ENCODE data around the gene AP4M1.
"Not testable (repeated sequence)": the region's sequence is repeated elsewhere in the genome, so short reads cannot be mapped to it uniquely, and the experiment has no call there.

AP4M1 gene

GRCh38 chr7:100109521-100110163 lies 8.2 kb downstream of the AP4M1 start:
- no peak for DNase-seq

GRCh38 chr7:100111156-100111555 lies 9.7 kb downstream of the AP4M1 start:
- DNase-seq: no peak

- DNase-seq: no peak
Measured at GRCh38 chr7:100111914-100112313, 10.5 kb downstream of the AP4M1 start.

- DNase-seq: no peak
Measured at GRCh38 chr7:100115026-100115425, 13.6 kb downstream of the AP4M1 start.

- DNase-seq: no peak
Measured at GRCh38 chr7:100118388-100119071, 17.1 kb downstream of the AP4M1 start.

DNA sequence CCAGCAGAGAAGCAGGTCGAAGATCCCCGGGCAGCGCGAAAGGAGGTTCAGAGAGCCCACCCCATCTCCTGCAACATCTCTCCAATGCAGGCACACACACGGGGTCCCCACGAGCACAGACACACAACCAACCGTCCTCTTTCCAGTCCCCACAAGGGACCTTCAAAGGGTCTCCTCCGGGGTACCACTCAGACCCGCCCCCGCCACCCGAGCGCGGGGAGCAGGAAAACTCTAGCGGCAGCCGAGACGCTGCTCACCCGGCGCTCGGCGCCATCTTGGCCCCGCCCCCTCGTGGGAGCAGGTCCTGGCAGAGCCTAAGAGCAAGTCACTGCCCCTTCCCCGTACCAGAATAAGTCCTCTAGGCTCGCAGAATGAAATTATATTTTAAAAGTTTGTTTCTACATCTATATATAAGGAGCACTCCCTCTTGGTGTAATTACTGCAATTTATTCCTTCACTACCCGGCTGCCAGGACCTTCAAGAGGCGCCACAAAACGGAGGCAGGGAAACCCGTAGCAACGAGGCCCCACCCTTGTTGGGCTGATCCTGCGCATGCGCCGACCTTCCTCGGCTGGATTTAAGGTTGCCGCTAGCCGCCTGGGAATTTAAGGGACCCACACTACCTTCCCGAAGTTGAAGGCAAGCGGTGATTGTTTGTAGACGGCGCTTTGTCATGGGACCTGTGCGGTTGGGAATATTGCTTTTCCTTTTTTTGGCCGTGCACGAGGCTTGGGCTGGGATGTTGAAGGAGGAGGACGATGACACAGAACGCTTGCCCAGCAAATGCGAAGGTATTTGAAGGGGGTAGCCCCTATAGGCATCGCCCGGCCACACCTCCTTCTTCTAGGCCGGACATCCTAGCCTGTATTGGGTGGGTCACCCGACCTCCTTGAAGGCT lies 17.9 kb downstream of the AP4M1 start, which contains the start of the genes CNPY4 and TAF6:
Gene CNPY4 (plus strand): TSS at position 563 of the 898 bp plus-strand sequence. CDS start 111 bp downstream, at position 674.
Gene TAF6 (minus strand): TSS at position 287 of the 898 bp plus-strand sequence. CDS start 5,149 bp downstream, outside the sequence.
- peak; percentile 97 for DNase-seq

- peak; percentile 71 for DNase-seq
Measured at GRCh38 chr7:100119970-100120732, 18.7 kb downstream of the AP4M1 start.

GRCh38 chr7:100120733-100121036 lies 19.2 kb downstream of the AP4M1 start:
- DNase-seq: peak; percentile 66

DNA sequence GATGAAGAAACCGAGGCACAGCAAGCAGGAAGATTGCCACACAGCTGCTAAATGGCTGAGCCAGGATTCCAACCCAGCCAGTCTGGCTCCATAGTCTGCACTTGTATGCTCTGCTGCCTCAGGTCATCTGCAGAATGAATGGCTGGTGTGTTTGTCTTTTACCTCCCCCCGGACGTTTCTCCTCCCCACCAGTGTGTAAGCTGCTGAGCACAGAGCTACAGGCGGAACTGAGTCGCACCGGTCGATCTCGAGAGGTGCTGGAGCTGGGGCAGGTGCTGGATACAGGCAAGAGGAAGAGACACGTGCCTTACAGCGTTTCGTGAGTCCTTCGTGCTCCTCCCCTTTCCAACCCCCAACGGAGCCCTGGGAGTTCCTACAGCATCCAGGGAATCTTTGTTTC lies 20.6 kb downstream of the AP4M1 start:
- no peak for DNase-seq

- peak; percentile 90 for DNase-seq
Measured at GRCh38 chr7:100122568-100122967, 21.1 kb downstream of the AP4M1 start.

DNA sequence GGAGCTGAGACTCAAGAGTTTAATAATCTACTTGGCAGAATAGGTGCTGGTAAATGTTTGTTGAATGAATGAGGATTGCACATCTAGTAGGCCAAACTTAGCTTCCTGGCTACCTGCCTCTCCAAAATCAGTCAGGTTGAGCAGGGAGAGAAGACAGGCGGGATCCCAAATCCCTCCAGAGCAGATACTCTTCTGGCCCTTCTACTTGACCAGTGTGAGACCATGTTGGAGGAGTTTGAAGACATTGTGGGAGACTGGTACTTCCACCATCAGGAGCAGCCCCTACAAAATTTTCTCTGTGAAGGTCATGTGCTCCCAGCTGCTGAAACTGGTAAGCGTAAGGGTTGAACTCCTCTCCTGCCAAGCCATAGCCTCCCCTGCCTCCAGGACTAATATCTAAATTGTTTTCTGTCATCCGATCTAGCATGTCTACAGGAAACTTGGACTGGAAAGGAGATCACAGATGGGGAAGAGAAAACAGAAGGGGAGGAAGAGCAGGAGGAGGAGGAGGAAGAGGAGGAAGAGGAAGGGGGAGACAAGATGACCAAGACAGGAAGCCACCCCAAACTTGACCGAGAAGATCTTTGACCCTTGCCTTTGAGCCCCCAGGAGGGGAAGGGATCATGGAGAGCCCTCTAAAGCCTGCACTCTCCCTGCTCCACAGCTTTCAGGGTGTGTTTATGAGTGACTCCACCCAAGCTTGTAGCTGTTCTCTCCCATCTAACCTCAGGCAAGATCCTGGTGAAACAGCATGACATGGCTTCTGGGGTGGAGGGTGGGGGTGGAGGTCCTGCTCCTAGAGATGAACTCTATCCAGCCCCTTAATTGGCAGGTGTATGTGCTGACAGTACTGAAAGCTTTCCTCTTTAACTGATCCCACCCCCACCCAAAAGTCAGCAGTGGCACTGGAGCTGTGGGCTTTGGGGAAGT lies 23.1 kb downstream of the AP4M1 start:
- peak; percentile 64 for DNase-seq

DNA sequence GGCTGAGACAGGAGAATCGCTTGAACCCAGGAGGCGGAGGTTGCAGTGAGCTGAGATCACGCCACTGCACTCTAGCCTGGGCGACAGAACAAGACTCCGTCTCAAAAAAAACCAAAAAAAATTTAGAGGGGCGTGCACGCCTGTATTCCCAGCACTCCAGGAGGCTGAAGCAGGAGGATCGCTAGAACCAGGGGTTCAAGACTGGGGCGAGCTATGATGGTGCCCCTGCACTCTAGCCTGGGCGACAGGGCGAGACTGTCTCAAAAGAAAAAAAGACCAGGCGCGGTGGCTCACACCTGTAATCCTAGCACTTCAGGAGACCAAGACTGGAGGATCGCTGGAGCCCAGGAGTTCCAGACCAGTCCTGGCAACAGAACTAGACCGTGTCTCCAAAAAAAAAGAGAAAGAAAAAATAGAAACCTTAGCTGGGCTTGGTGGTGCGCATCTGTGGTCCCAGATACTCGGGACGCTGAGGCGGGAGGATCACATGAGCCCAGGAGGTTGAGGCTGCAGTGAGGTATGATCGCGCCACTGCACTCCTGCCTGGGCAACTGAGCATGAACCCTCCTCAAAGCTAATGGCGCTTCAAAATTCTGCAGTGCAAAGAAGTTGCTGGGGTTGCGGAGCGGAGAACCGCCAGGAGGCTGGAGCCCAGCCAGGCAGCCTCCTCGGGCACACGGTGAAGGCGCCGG lies 24.9 kb downstream of the AP4M1 start:
- DNase-seq: no peak

DNA sequence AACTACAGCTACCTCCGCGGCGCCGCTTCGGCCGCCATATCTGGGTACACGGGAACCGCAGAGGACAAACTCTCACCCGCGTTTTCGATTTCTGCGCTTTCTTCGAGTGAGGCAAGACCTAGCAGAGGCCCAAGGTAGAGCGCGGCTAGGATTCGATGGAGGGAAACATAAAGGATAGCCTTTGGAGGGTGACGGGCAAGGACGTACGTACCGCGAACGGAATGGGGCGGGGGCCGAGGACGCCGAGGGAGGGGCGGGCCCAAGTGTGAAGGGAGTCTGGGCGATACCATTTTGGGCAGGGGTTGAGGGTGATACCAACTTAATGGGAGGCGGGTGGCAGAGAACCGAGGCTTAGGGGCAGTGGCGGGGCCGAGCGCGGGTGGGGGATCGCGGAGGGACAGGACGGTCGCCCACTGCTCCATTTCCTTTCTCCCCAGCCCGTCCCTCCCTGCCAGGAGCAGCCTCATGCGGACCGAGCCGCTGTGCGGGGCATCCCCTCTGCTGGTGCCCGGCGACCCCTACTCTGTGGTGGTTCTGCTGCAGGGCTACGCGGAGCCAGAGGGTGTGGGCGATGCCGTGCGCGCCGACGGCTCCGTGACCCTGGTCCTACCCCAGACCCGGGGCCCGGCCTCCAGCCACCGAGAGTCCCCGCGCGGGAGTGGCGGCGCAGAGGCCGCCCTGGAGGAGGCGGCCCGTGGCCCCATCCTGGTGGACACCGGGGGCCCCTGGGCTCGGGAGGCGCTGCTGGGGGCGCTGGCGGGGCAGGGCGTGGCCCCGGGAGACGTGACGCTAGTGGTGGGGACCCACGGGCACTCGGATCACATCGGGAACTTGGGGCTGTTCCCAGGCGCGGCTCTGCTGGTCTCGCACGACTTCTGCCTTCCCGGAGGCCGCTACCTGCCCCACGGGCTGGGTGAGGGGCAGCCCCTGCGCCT lies 25.8 kb downstream of the AP4M1 start, which contains the start of gene MBLAC1:
Gene MBLAC1 (plus strand): TSS at position 37 of the 935 bp plus-strand sequence. CDS start 429 bp downstream, at position 466.
- peak; percentile 92 for DNase-seq

DNA sequence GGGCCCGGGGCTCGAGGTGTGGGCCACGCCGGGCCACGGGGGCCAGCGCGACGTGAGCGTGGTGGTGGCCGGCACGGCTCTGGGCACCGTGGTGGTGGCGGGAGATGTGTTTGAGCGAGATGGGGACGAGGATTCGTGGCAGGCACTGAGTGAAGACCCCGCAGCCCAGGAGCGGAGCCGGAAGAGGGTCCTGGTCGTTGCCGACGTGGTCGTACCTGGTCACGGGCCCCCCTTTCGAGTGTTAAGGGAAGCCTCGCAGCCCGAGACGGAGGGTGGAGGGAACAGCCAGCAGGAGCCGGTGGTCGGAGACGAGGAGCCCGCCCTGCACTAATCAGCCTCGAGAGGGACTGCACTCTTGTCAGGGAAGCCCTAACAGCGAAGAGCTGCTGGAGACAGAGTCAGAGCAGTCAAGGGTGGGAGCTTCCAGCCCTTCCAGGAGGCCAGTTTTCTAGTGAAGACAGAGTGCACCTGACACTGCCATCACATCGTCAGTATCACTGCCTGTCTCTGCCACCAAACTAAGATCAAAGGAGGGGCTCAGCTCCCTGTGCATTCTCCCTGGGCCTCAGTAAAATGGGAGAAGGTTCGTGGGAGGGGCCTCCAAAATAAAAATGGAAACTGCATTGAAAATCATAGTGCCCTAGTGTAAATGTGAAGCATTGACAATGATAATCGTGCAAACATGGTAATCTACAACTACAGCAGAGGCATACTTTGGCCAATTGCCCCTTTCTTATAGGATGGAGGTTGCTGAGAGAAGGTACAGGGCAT lies 26.6 kb downstream of the AP4M1 start:
- peak; percentile 52 for DNase-seq

GRCh38 chr7:100128637-100128963 lies 27.2 kb downstream of the AP4M1 start:
- DNase-seq: no peak

- not testable (repeated sequence) for DNase-seq
Measured at GRCh38 chr7:100130220-100130607, 28.8 kb downstream of the AP4M1 start.

GRCh38 chr7:100130608-100131453 lies 29.4 kb downstream of the AP4M1 start:
- DNase-seq: peak; percentile 64

GRCh38 chr7:100132126-100132525 lies 30.7 kb downstream of the AP4M1 start:
- DNase-seq: no peak

Data from hematopoietic multipotent progenitor cell treated with erythropoietin and hydrocortisone succinate and interleukin-3 and kit ligand, for 8 days (in vitro differentiated cells).